OCI-LY1 (cell line): ENCODE results near the gene TMIE.

Experiments used
- EZH2 ChIP-seq: fragments of 200-600 bp; sonication (generic), shearing (Covaris generic); IDR thresholded peaks from 2 replicates; pipeline ENCODE4 v1.8.0; 2017; ENCODE audit warnings: borderline replicate concordance, mixed run types, mild to moderate bottlenecking, antibody characterized with exemption, low read length, moderate library complexity, mixed read lengths
- TF ChIP-seq, protein P1 (sequence below): fragments of 200-600 bp; sonication (generic), shearing (Covaris generic); IDR thresholded peaks from 2 replicates; pipeline ENCODE4 v1.5.1; 2017; ENCODE audit warnings: mild to moderate bottlenecking, antibody characterized with exemption, low read length, moderate library complexity, mixed read lengths

DNA sequence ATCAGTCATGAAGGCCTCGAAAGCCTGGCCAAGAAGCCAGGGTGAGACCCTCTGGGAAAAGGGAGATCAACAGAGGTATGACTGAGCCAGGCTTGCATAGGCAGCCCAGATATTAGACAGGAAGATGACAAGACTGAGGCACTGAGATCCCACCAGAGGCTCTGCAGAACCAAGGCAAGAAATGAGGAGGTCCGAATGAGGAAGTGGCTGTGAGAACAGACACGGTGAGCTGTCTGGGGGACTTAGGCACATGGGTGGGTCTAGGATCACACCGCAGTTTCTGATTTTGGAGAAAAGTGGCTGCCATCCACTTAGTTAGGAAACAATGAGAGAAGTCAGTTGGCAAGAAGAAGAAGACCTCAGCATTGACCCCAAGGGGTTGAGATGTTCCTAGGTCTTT lies 47.9 kb downstream of the TMIE start:
- TF ChIP-seq, protein P1, sequence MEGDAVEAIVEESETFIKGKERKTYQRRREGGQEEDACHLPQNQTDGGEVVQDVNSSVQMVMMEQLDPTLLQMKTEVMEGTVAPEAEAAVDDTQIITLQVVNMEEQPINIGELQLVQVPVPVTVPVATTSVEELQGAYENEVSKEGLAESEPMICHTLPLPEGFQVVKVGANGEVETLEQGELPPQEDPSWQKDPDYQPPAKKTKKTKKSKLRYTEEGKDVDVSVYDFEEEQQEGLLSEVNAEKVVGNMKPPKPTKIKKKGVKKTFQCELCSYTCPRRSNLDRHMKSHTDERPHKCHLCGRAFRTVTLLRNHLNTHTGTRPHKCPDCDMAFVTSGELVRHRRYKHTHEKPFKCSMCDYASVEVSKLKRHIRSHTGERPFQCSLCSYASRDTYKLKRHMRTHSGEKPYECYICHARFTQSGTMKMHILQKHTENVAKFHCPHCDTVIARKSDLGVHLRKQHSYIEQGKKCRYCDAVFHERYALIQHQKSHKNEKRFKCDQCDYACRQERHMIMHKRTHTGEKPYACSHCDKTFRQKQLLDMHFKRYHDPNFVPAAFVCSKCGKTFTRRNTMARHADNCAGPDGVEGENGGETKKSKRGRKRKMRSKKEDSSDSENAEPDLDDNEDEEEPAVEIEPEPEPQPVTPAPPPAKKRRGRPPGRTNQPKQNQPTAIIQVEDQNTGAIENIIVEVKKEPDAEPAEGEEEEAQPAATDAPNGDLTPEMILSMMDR = no peak
- TF ChIP-seq EZH2 = no peak
